H9 (cell line): Measurements from ENCODE around the gene SMYD4. TPM values are rescaled to one million over a fixed set of nuclear protein-coding genes. Genes with fewer than 3 reads are reported as not detected.

Source experiments
- DNase-seq: peaks from one replicate; pipeline ENCODE4 v3.0.0-alpha.2; 2017
- H2AFZ ChIP-seq: one replicate; pipeline ENCODE4 v1.6.1; 2013; ENCODE audit warnings: mild to moderate bottlenecking, low read length, control low read depth, moderate library complexity
- H2AK5ac ChIP-seq: 2 replicates; pipeline ENCODE4 v1.6.1; 2013; ENCODE audit warnings: low read length, control low read depth, mixed read lengths; ENCODE audit not compliant: insufficient read length
- H2BK120ac ChIP-seq: one replicate; pipeline ENCODE4 v1.6.1; 2013; ENCODE audit warnings: low read depth, mild to moderate bottlenecking, low read length, control low read depth, inconsistent platforms; ENCODE audit not compliant: poor library complexity, severe bottlenecking
- H2BK12ac ChIP-seq: 2 replicates; pipeline ENCODE4 v1.6.1; 2013; ENCODE audit warnings: low read length, control low read depth, mixed read lengths, low read depth; ENCODE audit not compliant: insufficient read length
- H2BK15ac ChIP-seq: 2 replicates; pipeline ENCODE4 v1.6.1; 2013; ENCODE audit warnings: low read depth, low read length, control low read depth
- H2BK20ac ChIP-seq: one replicate; pipeline ENCODE4 v1.6.1; 2013; ENCODE audit warnings: low read depth, mild to moderate bottlenecking, low read length, control low read depth, inconsistent platforms; ENCODE audit not compliant: poor library complexity, severe bottlenecking
- H2BK5ac ChIP-seq: 2 replicates; pipeline ENCODE4 v1.6.1; 2013; ENCODE audit warnings: low read length, control low read depth, mixed read lengths; ENCODE audit not compliant: insufficient read length
- H3K14ac ChIP-seq: 2 replicates; pipeline ENCODE4 v1.6.1; 2013; ENCODE audit warnings: low read length, control low read depth; ENCODE audit not compliant: insufficient read depth
- H3K18ac ChIP-seq: 2 replicates; pipeline ENCODE4 v1.6.1; 2013; ENCODE audit warnings: low read depth, mild to moderate bottlenecking, mixed read lengths, low read length, control low read depth; ENCODE audit not compliant: insufficient read length
- H3K23ac ChIP-seq: 2 replicates; pipeline ENCODE4 v1.6.1; 2013; ENCODE audit warnings: low read length, control low read depth, mixed read lengths, low read depth; ENCODE audit not compliant: insufficient read length
- H3K23me2 ChIP-seq: 2 replicates; pipeline ENCODE4 v1.6.1; 2013; ENCODE audit warnings: low read depth, mild to moderate bottlenecking, mixed read lengths, low read length, control low read depth; ENCODE audit not compliant: insufficient read length, poor library complexity, severe bottlenecking
- H3K27ac ChIP-seq: 2 replicates; pipeline ENCODE4 v1.5.1; 2013; ENCODE audit warnings: low read length, control low read depth, mixed read lengths, low read depth; ENCODE audit not compliant: insufficient read length
- H3K27me3 ChIP-seq: 2 replicates; pipeline ENCODE4 v1.6.1; 2013; ENCODE audit warnings: low read length, control low read depth, inconsistent platforms; ENCODE audit not compliant: insufficient read depth
- H3K4ac ChIP-seq: 2 replicates; pipeline ENCODE4 v1.6.1; 2013; ENCODE audit warnings: low read depth, mild to moderate bottlenecking, control low read depth, inconsistent platforms, low read length, moderate library complexity
- H3K4me1 ChIP-seq: 2 replicates; pipeline ENCODE4 v1.6.1; 2013; ENCODE audit warnings: low read length, control low read depth, inconsistent platforms; ENCODE audit not compliant: insufficient read depth
- H3K4me2 ChIP-seq: 2 replicates; pipeline ENCODE4 v1.6.1; 2013; ENCODE audit warnings: low read length, control low read depth, mixed read lengths; ENCODE audit not compliant: insufficient read length, insufficient read depth
- H3K56ac ChIP-seq: 2 replicates; pipeline ENCODE4 v1.6.1; 2013; ENCODE audit warnings: low read depth, mild to moderate bottlenecking, mixed read lengths, low read length, control low read depth; ENCODE audit not compliant: insufficient read length
- H3K79me1 ChIP-seq: 2 replicates; pipeline ENCODE4 v1.6.1; 2013; ENCODE audit warnings: low read depth, mild to moderate bottlenecking, moderate library complexity, low read length, control low read depth, inconsistent platforms; ENCODE audit not compliant: insufficient read depth, poor library complexity, severe bottlenecking
- H3K79me2 ChIP-seq: 2 replicates; pipeline ENCODE4 v1.6.1; 2013; ENCODE audit warnings: low read length, control low read depth, inconsistent platforms; ENCODE audit not compliant: insufficient read depth
- H3K9ac ChIP-seq: 2 replicates; pipeline ENCODE4 v1.6.1; 2013; ENCODE audit warnings: low read length, control low read depth, mixed read lengths; ENCODE audit not compliant: insufficient read length; ENCODE audit errors: extremely low read depth
- H3K9me3 ChIP-seq: one replicate; pipeline ENCODE4 v1.6.1; 2013; ENCODE audit warnings: low read depth, low read length, inconsistent platforms; ENCODE audit not compliant: control insufficient read depth
- H3T11ph ChIP-seq: one replicate; pipeline ENCODE4 v1.6.1; 2013; ENCODE audit warnings: mild to moderate bottlenecking, low read length, control low read depth, inconsistent platforms
- H4K20me1 ChIP-seq: one replicate; pipeline ENCODE4 v1.6.1; 2013; ENCODE audit not compliant: control insufficient read depth, insufficient read length, insufficient read depth
- H4K5ac ChIP-seq: 2 replicates; pipeline ENCODE4 v1.6.1; 2013; ENCODE audit warnings: low read depth, mild to moderate bottlenecking, mixed read lengths, low read length, control low read depth; ENCODE audit not compliant: insufficient read length
- H4K8ac ChIP-seq: replicated peaks from 2 replicates; pipeline ENCODE4 v1.6.1; 2013; ENCODE audit warnings: low read length, control low read depth, mixed read lengths, low read depth; ENCODE audit not compliant: insufficient read length
- H4K91ac ChIP-seq: 2 replicates; pipeline ENCODE4 v1.6.1; 2013; ENCODE audit warnings: low read depth, mild to moderate bottlenecking, moderate library complexity, mixed read lengths, low read length, control low read depth; ENCODE audit not compliant: insufficient read length
- H3K27ac Mint-ChIP-seq, 3 experiments: 2 replicates in 2 of 3; 3 replicates in 1 of 3; pipeline ENCODE4 v1.8.0; 2020 to 2021; ENCODE audit warnings: mixed read lengths in 3 of 3, mild to moderate bottlenecking in 1 of 3, moderate library complexity in 1 of 3
- H3K27me3 Mint-ChIP-seq: 2 replicates; pipeline ENCODE4 v1.8.0; 2021; ENCODE audit warnings: low read depth, mild to moderate bottlenecking, moderate library complexity, mixed read lengths
- H3K36me3 Mint-ChIP-seq, 3 experiments: 2 replicates in 2 of 3; 3 replicates in 1 of 3; pipeline ENCODE4 v1.8.0; 2020 to 2021; ENCODE audit warnings: low read depth in 3 of 3, mixed read lengths in 3 of 3; ENCODE audit not compliant: insufficient read depth in 1 of 3
- H3K4me1 Mint-ChIP-seq, 2 experiments: 2 replicates each; pipeline ENCODE4 v1.8.0; 2020; ENCODE audit warnings: mixed read lengths in 2 of 2
- H3K4me3 Mint-ChIP-seq, 2 experiments: 2 replicates in 1 of 2; 3 replicates in 1 of 2; pipeline ENCODE4 v1.8.0; 2020 to 2021; ENCODE audit warnings: mild to moderate bottlenecking in 2 of 2, mixed read lengths in 2 of 2, moderate library complexity in 1 of 2
- H3K9me3 Mint-ChIP-seq, 2 experiments: 2 replicates in 1 of 2; 3 replicates in 1 of 2; pipeline ENCODE4 v1.8.0; 2020; ENCODE audit warnings: mild to moderate bottlenecking in 2 of 2, mixed read lengths in 2 of 2, moderate library complexity in 1 of 2
- CTCF ChIP-seq: fragments of 200-600 bp; sonication (generic); conservative IDR thresholded peaks from 3 replicates; pipeline ENCODE4 v1.8.0; 2021; ENCODE audit warnings: antibody characterized with exemption, mild to moderate bottlenecking
- WGBS: extraction: QIAGEN DNeasy Blood & Tissue Kit; methylation state at CpG from one replicate; pipeline ENCODE4 v1.1.7; 2013; ENCODE audit warnings: missing lambda C conversion rate, low lambda C conversion rate, mixed read lengths; ENCODE audit not compliant: insufficient read length; ENCODE audit errors: extremely low coverage; 5-methylcytosine and 5-hydroxymethylcytosine counted together
- total RNA-seq: library from RNA; stranded (reverse); gene quantifications from 2 replicates; pipeline ENCODE4 v1.2.1, GENCODE V29; 2021

Gene SMYD4
- total RNA-seq, 1 experiment from 2014 or later = 28.8 TPM

- Mint-ChIP-seq H3K4me3 (no peak overlapping the region), H3K36me3 (peaks cover 3 to 65% (median 49%) of the 10 kb centered on the region in 3 experiments; a peak in 6 of 7 replicates), H3K27ac (no peak overlapping the region), H3K9me3 (no peaks in the 10 kb centered on the region), H3K4me1 (no peaks in the 10 kb centered on the region), H3K27me3 (no peaks in the 10 kb centered on the region)
- Histone ChIP-seq H4K91ac (no peak overlapping the region), H3T11ph (no peak overlapping the region), H2BK15ac (no peak overlapping the region), H4K5ac (no peak overlapping the region), H3K79me1 (no peaks in the 10 kb centered on the region), H2BK20ac (no peak overlapping the region), H3K56ac (no peak overlapping the region), H3K23me2 (no peaks in the 10 kb centered on the region), H3K14ac (no peak overlapping the region), H3K9ac (no peak overlapping the region), H4K8ac (no peak overlapping the region), H4K20me1 (no peaks in the 10 kb centered on the region), H2BK120ac (no peak overlapping the region), H3K18ac (no peak overlapping the region), H3K4me1 (no peaks in the 10 kb centered on the region), H3K27ac (no peak overlapping the region), H3K4me2 (no peak overlapping the region), H3K4ac (no peak overlapping the region), H3K23ac (no peak overlapping the region), H3K79me2 (no peaks in the 10 kb centered on the region), H2BK12ac (no peak overlapping the region), H2AK5ac (no peak overlapping the region), H2BK5ac (no peak overlapping the region), H2AFZ (no peak overlapping the region), H3K27me3 (no peaks in the 10 kb centered on the region), H3K9me3 (no peaks in the 10 kb centered on the region)
- no peak for DNase-seq
- WGBS = no CpG with 5 or more reads among the region's 3 CpGs
- no peak for TF ChIP-seq CTCF
Observed at GRCh38 chr17:1853698-1854097, 24.0 kb upstream of the SMYD4 start.
